Stimulated activated naive CD4-positive, alpha-beta T cell (primary cell): Measurements from ENCODE around the gene ADCY1.

Experiments used
- DNase-seq, 6 experiments: peaks; one replicate each; lab custom pipeline; 2025; lab: John Stamatoyannopoulos, UW

The ADCY1 gene

GRCh38 chr7:45677311-45677900, 103.2 kb downstream of the ADCY1 start:
- DNase-seq = no peak

- no peak for DNase-seq
Measured at GRCh38 chr7:45679516-45679915, 105.3 kb downstream of the ADCY1 start.

- DNase-seq = no peak
Measured at GRCh38 chr7:45680776-45681175, 106.6 kb downstream of the ADCY1 start.

- no peak for DNase-seq
Measured at GRCh38 chr7:45681596-45682357, 107.6 kb downstream of the ADCY1 start.

- no peak for DNase-seq
Measured at GRCh38 chr7:45682358-45682735, 108.2 kb downstream of the ADCY1 start.

GRCh38 chr7:45682836-45683555, 108.8 kb downstream of the ADCY1 start:
- no peak for DNase-seq

- DNase-seq = no peak
Measured at GRCh38 chr7:45683556-45684148, 109.5 kb downstream of the ADCY1 start.

- DNase-seq = no peak
Measured at GRCh38 chr7:45684910-45685618, 110.9 kb downstream of the ADCY1 start.

- no peak for DNase-seq
Measured at GRCh38 chr7:45685619-45686240, 111.6 kb downstream of the ADCY1 start.

GRCh38 chr7:45686441-45687184, 112.4 kb downstream of the ADCY1 start:
- no peak for DNase-seq

GRCh38 chr7:45687185-45687560, 113.0 kb downstream of the ADCY1 start:
- DNase-seq = no peak

- DNase-seq = no peak
Measured at GRCh38 chr7:45687721-45688120, 113.6 kb downstream of the ADCY1 start.

GRCh38 chr7:45688382-45688781, 114.2 kb downstream of the ADCY1 start:
- DNase-seq = no peak

GRCh38 chr7:45689011-45689796, 115.0 kb downstream of the ADCY1 start:
- DNase-seq = no peak

GRCh38 chr7:45689797-45690761, 115.9 kb downstream of the ADCY1 start:
- DNase-seq = no peak

- DNase-seq = no peak
Measured at GRCh38 chr7:45690762-45691150, 116.6 kb downstream of the ADCY1 start.

GRCh38 chr7:45691155-45691656, 117.0 kb downstream of the ADCY1 start:
- no peak for DNase-seq

- DNase-seq = no peak
Measured at GRCh38 chr7:45692031-45692430, 117.9 kb downstream of the ADCY1 start.
